ENCODE measurements around the gene GUK1.
"Not testable (repeated sequence)": the region's sequence is repeated elsewhere in the genome, so short reads cannot be mapped to it uniquely, and the experiment has no call there.

The GUK1 gene

DNA sequence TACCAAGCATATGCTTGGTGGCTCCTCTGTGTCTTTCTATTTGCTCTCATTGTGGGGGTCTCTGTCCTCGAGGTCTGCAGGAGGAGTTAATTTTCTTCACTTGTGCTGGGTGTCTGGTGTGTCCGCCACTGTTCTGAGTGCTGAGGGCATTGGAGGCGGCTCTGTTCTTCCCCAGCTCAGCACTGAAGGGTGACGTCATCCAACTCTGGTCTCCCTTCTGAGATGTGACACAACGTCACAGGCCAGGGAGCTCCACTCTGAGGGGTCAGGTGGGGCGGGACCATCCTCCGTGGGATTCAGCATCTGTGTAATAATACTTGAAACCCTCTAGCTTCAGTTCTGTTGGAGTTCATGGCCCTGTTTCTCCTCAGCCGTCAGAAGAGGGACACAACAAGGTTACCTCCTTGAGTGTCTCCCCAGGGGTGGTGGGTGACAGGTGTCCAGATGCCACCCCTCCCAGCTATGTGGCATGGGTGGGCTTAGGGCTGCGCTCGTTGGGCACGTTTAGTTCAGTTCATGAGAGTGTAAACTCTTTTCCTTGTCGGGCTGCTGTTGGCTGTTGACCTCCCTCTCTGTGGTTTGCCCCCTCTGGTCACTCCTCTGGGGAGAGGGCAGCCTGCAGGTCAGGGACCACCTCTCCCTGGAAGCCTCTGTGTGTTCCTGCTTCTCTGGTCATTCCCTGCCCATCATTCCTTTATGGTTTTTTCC, 28.6 kb downstream of the GUK1 start:
- TF ChIP-seq, protein P1, sequence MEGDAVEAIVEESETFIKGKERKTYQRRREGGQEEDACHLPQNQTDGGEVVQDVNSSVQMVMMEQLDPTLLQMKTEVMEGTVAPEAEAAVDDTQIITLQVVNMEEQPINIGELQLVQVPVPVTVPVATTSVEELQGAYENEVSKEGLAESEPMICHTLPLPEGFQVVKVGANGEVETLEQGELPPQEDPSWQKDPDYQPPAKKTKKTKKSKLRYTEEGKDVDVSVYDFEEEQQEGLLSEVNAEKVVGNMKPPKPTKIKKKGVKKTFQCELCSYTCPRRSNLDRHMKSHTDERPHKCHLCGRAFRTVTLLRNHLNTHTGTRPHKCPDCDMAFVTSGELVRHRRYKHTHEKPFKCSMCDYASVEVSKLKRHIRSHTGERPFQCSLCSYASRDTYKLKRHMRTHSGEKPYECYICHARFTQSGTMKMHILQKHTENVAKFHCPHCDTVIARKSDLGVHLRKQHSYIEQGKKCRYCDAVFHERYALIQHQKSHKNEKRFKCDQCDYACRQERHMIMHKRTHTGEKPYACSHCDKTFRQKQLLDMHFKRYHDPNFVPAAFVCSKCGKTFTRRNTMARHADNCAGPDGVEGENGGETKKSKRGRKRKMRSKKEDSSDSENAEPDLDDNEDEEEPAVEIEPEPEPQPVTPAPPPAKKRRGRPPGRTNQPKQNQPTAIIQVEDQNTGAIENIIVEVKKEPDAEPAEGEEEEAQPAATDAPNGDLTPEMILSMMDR (IDR thresholded peaks at IDR 0.05; ENCODE audit: low read depth, low read length), result no peak
- no peak overlapping the region for H3K4me3 ChIP-seq (replicated peaks in 1 of 2; ENCODE audit: low read depth in 2 of 2, low read length in 2 of 2)
- no peak for DNase-seq (ENCODE audit: low read depth in 2 of 2)

DNA sequence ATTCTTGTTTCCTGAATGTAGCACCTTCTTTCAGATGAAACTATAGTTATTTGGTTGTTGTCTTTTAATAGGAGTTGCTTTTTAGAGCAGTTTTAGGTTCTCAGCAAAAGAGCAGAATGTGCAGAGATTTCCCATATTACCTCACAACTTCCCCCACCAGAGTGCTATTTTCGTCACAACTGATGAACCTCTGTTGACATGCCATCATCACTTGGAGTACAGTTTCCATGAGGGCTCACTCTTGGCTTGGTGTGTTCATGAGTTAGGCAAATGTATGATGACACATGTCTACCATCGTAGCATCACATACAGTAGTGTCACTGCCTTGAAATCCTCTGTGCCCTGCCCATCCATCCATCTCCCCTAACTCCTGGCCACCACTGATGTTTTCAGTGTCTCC, 29.3 kb downstream of the GUK1 start:
- no peak for DNase-seq (ENCODE audit: low read depth in 2 of 2)
- TF ChIP-seq, protein P1 (IDR thresholded peaks at IDR 0.05; ENCODE audit: low read depth, low read length), result no peak

DNA sequence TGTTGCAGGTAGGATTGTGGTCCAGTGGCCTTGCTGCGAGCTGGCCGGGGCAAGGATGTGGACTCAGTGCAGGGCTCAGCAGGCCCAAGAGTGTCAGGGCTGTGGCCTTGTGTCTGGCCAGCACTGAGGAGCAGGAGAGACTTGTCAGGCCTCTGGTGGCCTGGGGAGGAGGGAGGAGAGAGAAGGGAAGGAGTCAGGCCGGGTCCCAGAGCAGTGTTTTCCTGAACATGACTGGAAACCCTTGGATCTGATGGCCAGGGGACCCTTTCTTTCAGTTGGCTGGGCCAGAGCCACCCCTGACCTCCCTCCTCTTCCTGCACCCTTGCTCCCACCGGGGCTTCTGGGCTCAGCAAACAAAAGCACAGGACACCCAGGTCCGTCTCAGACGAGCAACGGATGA, 30.6 kb downstream of the GUK1 start:
- TF ChIP-seq, protein P1 (IDR thresholded peaks at IDR 0.05; ENCODE audit: low read depth, low read length), result no peak
- DNase-seq (ENCODE audit: low read depth in 2 of 2), result no peak
- no peak overlapping the region for H3K4me3 ChIP-seq (replicated peaks in 1 of 2; ENCODE audit: low read depth in 2 of 2, low read length in 2 of 2)

More for the DNA sequence above, 29.3 kb downstream of the GUK1 start:
- H3K4me3 ChIP-seq (replicated peaks in 1 of 2; ENCODE audit: low read depth in 2 of 2, low read length in 2 of 2), result no peak overlapping the region

DNA sequence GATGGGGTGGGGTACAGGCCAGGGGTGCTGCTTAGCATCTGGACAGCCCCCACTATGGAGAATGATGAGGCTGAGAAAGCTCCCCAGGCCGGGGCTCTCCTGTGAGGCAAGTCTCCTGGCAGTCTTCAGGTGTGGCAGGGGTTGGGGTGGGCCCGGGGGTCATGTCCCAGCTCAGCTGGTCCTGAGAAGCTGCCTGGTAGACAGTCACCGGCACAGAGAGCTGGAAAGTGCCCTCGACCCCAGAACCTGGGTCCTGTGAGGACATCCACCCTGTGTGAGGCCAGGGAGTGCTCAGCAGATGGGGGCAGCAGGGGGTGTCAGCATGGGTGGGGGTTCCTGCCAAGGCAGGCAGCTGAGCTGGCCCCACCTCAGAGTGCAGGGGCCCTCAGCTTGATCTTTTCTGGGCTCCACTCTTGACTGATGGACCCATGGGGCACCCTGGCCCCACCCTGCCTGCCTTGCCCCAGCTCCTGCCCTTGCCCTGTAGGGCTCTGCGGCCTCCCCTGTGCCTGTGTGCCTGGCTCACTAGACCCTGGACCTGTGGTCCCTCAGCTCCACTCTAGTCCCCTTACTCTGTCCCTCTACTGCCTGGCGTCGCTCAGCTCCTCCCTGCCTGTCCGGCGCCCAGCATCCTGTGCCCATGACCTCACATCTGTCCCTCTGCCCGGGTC, 31.3 kb downstream of the GUK1 start:
- no peak for DNase-seq (ENCODE audit: low read depth in 2 of 2)
- TF ChIP-seq, protein P1 (IDR thresholded peaks at IDR 0.05; ENCODE audit: low read depth, low read length), result no peak
- H3K4me3 ChIP-seq (replicated peaks in 1 of 2; ENCODE audit: low read depth in 2 of 2, low read length in 2 of 2), result no peak overlapping the region

DNA sequence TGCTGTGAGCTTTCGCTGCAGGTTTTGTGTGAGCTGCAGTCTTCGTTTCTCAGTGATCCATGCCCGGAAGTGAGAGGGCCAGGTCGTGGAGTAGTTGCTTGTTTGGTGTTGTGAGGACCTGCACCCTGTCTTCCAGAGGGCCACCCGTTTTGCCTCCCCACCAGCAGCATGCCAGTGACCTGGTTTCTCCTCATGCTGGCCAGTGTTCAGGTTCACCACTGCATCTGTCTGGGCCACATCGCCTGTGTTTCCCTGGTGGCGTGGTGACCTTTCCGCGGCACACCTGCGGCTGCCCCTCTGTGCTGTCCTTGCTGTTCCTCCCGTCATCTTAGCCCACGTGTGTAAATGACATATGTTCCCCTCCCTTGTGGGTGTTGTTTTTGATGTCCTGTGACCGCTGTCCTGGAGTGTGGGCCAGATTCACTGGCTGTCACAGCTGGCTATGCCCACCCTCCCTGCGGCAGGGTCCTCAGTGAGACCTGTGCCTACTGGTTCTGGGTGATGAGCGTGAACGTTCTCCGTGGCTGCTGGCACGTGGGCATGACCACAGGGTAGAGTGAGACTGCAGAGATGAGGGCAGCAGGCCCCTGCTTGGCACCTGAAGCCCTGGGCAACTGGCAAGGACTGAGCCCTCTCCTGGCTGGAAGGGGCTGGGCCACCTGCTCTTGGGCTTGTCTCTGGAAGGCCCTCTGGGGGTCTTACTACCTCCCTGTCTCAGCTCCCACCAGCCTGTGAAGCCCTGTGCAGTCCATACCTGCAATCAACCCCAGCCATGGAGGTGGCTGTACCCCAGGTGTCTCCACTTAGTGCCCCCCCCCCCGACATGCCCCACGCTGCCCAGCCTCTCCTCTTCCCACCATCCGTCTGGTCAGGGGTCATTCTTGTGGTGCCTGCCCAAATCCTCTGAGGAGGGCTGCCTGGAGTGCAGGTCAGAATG, 32.8 kb downstream of the GUK1 start:
- no peak overlapping the region for H3K4me3 ChIP-seq (replicated peaks in 1 of 2; ENCODE audit: low read depth in 2 of 2, low read length in 2 of 2)
- TF ChIP-seq, protein P1 (IDR thresholded peaks at IDR 0.05; ENCODE audit: low read depth, low read length), result no peak
- DNase-seq (ENCODE audit: low read depth in 2 of 2), result no peak

DNA sequence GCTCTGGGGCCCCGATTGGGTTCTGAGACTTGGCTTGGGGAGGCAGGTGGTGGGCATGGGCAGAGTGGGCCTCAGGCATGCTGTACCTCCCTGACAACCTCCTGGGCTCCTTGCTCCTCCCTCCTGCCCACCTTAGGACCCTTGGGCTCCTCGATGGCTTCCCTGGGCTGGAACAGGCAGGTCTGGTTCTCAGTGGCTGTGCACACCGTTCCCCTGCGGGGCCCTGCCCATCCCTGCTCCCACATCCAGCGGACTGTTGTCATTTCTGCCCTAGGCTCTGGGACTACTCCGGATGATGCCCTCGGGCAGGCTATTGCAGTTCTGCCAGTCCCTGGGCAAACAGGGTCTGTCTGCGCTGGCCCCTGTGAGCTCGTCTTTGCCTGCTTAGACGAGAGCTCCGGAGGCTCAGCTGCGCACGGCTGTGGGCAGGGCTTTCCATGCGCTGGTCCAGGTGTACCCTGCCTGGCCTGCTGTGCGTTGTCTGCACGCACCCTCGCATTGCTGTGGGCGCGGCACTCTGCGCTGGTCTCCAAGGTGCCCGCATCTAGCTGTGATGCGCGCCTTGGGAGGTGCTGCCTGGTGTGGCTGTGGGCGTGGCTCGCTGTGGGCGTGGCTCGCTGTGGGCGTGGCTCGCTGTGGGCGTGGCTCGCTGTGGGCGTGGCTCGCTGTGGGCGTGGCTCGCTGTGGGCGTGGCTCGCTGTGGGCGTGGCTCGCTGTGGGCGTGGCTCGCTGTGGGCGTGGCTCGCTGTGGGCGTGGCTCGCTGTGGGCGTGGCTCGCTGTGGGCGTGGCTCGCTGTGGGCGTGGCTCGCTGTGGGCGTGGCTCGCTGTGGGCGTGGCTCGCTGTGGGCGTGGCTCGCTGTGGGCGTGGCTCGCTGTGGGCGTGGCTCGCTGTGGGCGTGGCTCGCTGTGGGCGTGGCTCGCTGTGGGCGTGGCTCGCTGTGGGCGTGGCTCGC, 33.7 kb downstream of the GUK1 start:
- H3K4me3 ChIP-seq (replicated peaks in 1 of 2; ENCODE audit: low read depth in 2 of 2, low read length in 2 of 2); DNase-seq (ENCODE audit: low read depth in 2 of 2): not testable (repeated sequence)

Data from cardiac fibroblast (primary cell).